DMS79 treated with DMSO at 0.1 percent for 48 hours (cell line): ENCODE measurements around the gene ARGFX.
"Not testable (repeated sequence)": the region's sequence is repeated elsewhere in the genome, so short reads cannot be mapped to it uniquely, and the experiment has no call there.

Source experiments
- DNase-seq: peaks from one replicate; lab custom pipeline; 2025; lab: John Stamatoyannopoulos, UW

ARGFX gene

GRCh38 chr3:121567649-121568048 lies at the start of gene ARGFX:
TSS of gene ARGFX (plus strand) at chr3:121567949. CDS start at chr3:121570714, 2,765 bp downstream.
- DNase-seq, result no peak

DNA sequence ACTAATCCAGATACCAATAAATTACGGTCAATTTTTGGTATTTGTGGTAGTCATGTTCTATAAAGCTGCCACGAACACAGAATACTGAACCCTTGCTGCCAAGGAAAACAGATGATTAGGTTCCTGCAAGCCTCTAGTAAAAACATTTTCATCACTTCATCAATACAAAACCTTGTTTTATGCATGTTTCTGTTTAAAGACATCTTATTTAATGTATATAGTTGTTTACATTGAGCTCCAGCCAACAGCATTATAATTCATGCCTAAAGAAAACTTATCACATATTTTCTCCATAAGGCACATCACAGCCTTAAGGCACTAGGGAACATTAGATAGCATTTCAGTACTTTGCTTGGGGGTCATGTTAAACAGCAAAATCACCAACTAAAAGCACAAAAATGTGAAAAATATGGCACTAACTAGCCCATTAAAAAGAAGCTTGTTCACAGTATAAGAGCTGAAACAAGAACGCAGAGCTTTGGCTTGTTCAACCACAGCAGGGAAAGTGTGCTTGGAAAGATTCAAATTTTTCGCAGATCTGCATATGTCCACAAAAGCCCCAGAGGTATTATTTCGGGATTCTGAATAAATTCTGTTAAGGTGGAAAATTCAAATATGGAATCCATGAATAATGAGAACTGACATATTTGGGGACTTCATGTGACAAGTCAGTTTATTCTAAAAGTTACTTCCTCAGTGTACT lies 49.6 kb upstream of the ARGFX start:
- no peak for DNase-seq

GRCh38 chr3:121520510-121520909 lies 47.2 kb upstream of the ARGFX start:
- no peak for DNase-seq

DNA sequence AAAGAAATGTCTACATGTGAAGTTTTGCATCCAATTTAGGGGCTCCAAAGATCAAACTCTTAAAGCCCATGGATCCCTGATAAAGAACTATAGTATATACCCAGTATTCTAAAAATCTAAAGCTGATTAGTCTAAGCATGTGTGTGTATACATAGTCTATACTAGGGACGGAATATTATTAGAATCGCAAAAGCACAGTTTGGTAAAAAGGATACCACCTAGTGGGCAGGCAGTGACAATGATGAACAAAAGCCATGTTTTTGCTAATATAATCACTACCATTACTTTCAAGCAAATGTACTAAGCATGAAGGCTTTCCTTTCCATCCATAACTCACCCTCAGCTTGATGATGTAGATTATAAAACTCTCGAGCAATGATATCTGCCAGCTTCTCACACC lies 38.4 kb upstream of the ARGFX start:
- DNase-seq, result no peak

DNA sequence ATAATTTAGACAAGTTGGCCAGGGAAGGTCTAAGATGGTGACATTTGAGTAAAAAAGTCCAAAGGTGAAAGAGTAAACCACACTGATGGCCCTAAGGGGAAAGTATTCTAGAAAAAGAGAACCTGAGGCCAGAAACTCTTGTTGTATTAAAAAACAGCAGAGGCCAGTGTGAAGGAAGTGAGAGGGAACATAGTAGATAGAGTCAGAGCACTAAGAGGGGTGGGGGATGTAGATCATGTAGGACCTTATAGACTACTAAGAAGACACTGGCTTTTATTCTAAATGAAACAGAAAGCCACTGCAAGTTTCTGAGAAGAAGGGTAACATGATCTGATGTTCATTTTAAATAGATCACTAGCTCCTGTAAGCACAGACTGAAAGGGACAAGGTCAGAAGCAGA lies 36.5 kb upstream of the ARGFX start:
- DNase-seq, result no peak

GRCh38 chr3:121542924-121543323 lies 24.8 kb upstream of the ARGFX start:
- DNase-seq, result no peak

DNA sequence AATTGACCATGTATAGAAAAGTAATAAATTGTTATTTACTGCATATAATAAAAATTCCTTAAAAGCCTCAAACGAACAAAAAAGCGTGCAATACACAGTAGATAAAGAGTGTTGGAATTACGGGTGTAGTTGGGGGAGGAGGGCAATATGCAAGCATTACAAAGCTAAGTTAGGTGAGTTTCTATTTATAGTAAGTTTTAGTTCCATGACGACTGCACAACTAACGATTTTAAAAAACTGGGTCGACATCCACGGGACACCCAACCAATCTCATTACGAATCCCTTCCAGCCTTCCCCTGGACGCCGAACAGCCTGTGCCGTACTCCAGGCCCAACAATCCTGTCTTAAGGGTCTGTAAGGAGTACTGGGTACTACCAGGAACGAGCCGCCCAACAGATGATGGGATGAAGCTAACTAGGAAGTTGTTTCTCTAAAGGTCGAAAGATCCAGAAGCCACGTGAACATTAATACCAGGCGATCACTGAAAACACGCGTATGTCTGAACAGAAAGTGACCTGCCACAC lies 22.6 kb upstream of the ARGFX start:
- no peak for DNase-seq

GRCh38 chr3:121545574-121546455 lies 21.9 kb upstream of the ARGFX start, which contains the start of gene POLQ:
TSS of gene POLQ (minus strand) at chr3:121545988. CDS start at chr3:121545877, 111 bp downstream.
- peak; percentile 91 for DNase-seq

GRCh38 chr3:121552379-121552778 lies 15.4 kb upstream of the ARGFX start:
- DNase-seq, result no peak

DNA sequence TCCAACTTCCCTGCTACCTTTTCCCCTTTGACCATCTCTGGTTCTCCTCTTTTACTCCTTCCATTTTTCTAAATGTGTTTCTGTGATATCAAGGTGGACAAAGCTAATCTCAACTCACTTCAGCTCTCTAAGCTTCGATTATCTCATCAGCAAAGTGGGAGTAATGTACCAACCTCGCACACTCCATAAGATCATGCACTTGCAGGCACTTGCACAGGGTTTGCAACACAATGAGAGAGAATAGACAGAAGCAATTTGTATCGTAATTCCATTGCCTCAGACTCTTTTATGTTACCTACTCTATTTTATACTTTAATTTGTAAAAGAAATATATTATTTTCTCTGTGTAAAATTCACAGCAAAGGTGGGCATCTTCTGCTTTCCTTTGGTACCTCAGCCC lies 15.0 kb upstream of the ARGFX start:
- DNase-seq, result no peak

GRCh38 chr3:121557426-121557934 lies 10.3 kb upstream of the ARGFX start:
- DNase-seq, result no peak

GRCh38 chr3:121562148-121562547 lies 5.6 kb upstream of the ARGFX start:
- no peak for DNase-seq

GRCh38 chr3:121566773-121567172 lies 976 bp upstream of the ARGFX start:
- DNase-seq, result no peak

DNA sequence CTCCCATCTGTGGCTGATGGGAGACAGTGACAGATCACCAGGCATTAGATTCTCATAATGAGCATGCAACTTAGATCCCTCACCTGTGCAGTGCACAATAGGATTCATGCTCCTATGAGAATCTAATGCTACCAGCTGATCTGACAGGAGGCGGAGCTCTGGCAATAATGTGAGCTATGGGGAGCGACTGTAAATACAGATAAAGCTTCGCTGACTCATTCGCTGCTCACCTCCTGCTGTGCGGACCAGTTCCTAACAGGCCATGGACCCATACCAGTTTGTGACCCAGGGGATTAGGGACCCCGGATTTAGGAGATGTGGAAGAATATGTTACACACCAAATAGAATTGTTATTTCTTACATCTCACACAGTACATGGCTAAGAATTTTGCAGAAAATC lies 6.7 kb downstream of the ARGFX start:
- DNase-seq, result no peak

- DNase-seq, result no peak
Measured at GRCh38 chr3:121581691-121582090, 13.9 kb downstream of the ARGFX start.

- DNase-seq, result no peak
Measured at GRCh38 chr3:121584418-121584817, 16.7 kb downstream of the ARGFX start.

- peak; percentile 89 for DNase-seq
Measured at GRCh38 chr3:121592856-121593702, 25.3 kb downstream of the ARGFX start, which contains the start of gene FBXO40. TSS of gene FBXO40 (plus strand) at chr3:121593379. CDS start at chr3:121620576, 27,197 bp downstream.

GRCh38 chr3:121593806-121594205 lies 26.1 kb downstream of the ARGFX start:
- DNase-seq, result not testable (repeated sequence)

GRCh38 chr3:121594850-121595249 lies 27.1 kb downstream of the ARGFX start:
- no peak for DNase-seq

GRCh38 chr3:121595765-121596406 lies 28.1 kb downstream of the ARGFX start:
- no peak for DNase-seq

DNA sequence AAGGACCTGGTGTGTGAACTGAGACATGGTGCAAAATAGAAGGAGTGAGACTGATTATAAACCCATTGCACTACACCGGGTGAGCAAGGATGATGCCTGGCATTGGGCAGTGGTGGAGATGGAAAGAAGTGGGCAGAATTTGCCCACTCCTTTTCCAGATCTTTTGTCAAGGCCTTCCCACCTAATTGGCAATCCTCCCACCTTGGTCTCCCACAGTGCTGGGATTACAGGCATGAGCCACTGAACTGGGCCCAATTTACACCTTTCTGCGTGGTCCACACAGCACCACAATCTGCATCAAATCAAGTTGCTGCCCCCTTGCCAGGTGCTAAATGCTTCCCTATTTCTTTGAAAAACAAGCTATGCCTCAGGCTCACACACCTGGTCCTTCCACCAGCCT lies 30.8 kb downstream of the ARGFX start:
- DNase-seq, result no peak
